ENCODE results near the gene NLN.

GRCh38 chr5:65867542-65868195, 145.7 kb downstream of the NLN start:
- no peak for TF ChIP-seq CTCF (IDR thresholded peaks at IDR 0.05)
- TF ChIP-seq EZH2 (IDR thresholded peaks at IDR 0.05; ENCODE audit: borderline replicate concordance, insufficient read depth, low read depth, low read length, poor library complexity, severe bottlenecking), result no peak

All from B cell (primary cell).